Left lung (tissue), 10 donors: ENCODE measurements around the gene PRUNE2. TPM values are rescaled to one million over a fixed set of nuclear protein-coding genes. Genes with fewer than 3 reads are reported as not detected.

Experiments used
- ATAC-seq: fragments of 200-7000 bp; cut with Tn5 transposase; one replicate; pipeline ENCODE4 v1.9.1; 2020; ENCODE audit warnings: moderate library complexity
- DNase-seq, 4 donors: peaks; one replicate each; pipeline ENCODE4 v3.0.0-alpha.2; 2013 to 2020
- H3K27ac ChIP-seq, 2 donors: fragments of 200-600 bp; sonication (generic) in 1 of 2; one replicate each; pipeline versions ENCODE4 v1.5.0 to v1.8.0; 2020 to 2021
- H3K27me3 ChIP-seq, 2 donors: fragments of 200-600 bp; sonication (generic) in 1 of 2; one replicate each; pipeline versions ENCODE4 v1.5.0 to v1.8.0; 2020 to 2021
- H3K36me3 ChIP-seq, 2 donors: fragments of 200-600 bp; sonication (generic) in 1 of 2; one replicate each; pipeline versions ENCODE4 v1.5.0 to v1.8.0; 2020 to 2021
- H3K4me1 ChIP-seq, 2 donors: fragments of 200-600 bp; one replicate each; pipeline ENCODE4 v1.8.0; 2021
- H3K4me3 ChIP-seq, 2 donors: fragments of 200-600 bp; sonication (generic) in 1 of 2; one replicate each; pipeline versions ENCODE4 v1.5.0 to v1.8.0; 2020 to 2021; ENCODE audit warnings: mild to moderate bottlenecking in 1 of 2
- H3K9me3 ChIP-seq, 2 donors: fragments of 200-600 bp; sonication (generic) in 1 of 2; one replicate each; pipeline versions ENCODE4 v1.5.0 to v1.8.0; 2020 to 2021
- intact Hi-C, 2 donors: fragments of 100-400 bp; cut with DNase I; formaldehyde crosslinking; loops; one replicate each; pipeline versions ENCODE4 v1.11.2 to v1.14.2; 2022
- polyA plus RNA-seq, 6 donors: library from polyadenylated mRNA; unstranded; fragments of 120-200 nt; gene quantifications; one replicate each; pipeline ENCODE4 v1.2.1, GENCODE V29; 2013; ENCODE audit not compliant: insufficient read length in 6 of 6
- total RNA-seq, 2 donors: library from RNA; stranded (reverse); fragmentation: NEBNext Ultra II Directional; extraction: Animal tissue kit (Norgen Biotek cat#: 25700); gene quantifications; one replicate each; pipeline ENCODE4 v1.2.1, GENCODE V29; 2021
- TF ChIP-seq, protein P1 (sequence below), 2 donors: fragments of 200-600 bp; sonication (generic) in 1 of 2; IDR thresholded peaks; one replicate each; pipeline versions ENCODE4 v1.5.0 to v1.8.0; 2021; ENCODE audit warnings: antibody characterized with exemption in 2 of 2
- donor health status: DM: no; HTN: yes; CAD: no.
- donor health status: DM: no; HTN: no; CAD: no.

The PRUNE2 gene
- total and polyA plus RNA-seq, 8 donors = 2.0 to 17.7 (median 4.1) TPM

GRCh38 chr9:76690246-76690972 is 215.5 kb downstream of the PRUNE2 start:
- no peak overlapping the region for H3K27ac ChIP-seq
- no peak overlapping the region for H3K4me3 ChIP-seq
- H3K36me3 ChIP-seq = no peaks in the 10 kb centered on the region
- intact Hi-C loops = no loop called here
- peaks cover 0 to 18% of the 10 kb centered on the region in 2 donors for H3K27me3 ChIP-seq
- TF ChIP-seq, protein P1, sequence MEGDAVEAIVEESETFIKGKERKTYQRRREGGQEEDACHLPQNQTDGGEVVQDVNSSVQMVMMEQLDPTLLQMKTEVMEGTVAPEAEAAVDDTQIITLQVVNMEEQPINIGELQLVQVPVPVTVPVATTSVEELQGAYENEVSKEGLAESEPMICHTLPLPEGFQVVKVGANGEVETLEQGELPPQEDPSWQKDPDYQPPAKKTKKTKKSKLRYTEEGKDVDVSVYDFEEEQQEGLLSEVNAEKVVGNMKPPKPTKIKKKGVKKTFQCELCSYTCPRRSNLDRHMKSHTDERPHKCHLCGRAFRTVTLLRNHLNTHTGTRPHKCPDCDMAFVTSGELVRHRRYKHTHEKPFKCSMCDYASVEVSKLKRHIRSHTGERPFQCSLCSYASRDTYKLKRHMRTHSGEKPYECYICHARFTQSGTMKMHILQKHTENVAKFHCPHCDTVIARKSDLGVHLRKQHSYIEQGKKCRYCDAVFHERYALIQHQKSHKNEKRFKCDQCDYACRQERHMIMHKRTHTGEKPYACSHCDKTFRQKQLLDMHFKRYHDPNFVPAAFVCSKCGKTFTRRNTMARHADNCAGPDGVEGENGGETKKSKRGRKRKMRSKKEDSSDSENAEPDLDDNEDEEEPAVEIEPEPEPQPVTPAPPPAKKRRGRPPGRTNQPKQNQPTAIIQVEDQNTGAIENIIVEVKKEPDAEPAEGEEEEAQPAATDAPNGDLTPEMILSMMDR (IDR thresholded peaks at IDR 0.05) = no peak
- ATAC-seq (no peak), DNase-seq (no peak)
- no peaks in the 10 kb centered on the region for H3K9me3 ChIP-seq
- H3K4me1 ChIP-seq = peaks cover 0 to 39% of the 10 kb centered on the region in 2 donors

GRCh38 chr9:76688471-76689238 is 217.3 kb downstream of the PRUNE2 start:
- Histone ChIP-seq H3K27me3 (peaks cover 0 to 18% of the 10 kb centered on the region in 2 donors), H3K27ac (peak overlapping the region in 1 of 2 donors; percentile 63), H3K4me3 (no peak overlapping the region), H3K4me1 (peaks cover 0 to 39% of the 10 kb centered on the region in 2 donors), H3K36me3 (no peaks in the 10 kb centered on the region), H3K9me3 (no peaks in the 10 kb centered on the region)
- TF ChIP-seq, protein P1 (IDR thresholded peaks at IDR 0.05) = no peak
- DNase-seq (no peak), ATAC-seq (peak; percentile 11)
- intact Hi-C loops = no loop called here

DNA sequence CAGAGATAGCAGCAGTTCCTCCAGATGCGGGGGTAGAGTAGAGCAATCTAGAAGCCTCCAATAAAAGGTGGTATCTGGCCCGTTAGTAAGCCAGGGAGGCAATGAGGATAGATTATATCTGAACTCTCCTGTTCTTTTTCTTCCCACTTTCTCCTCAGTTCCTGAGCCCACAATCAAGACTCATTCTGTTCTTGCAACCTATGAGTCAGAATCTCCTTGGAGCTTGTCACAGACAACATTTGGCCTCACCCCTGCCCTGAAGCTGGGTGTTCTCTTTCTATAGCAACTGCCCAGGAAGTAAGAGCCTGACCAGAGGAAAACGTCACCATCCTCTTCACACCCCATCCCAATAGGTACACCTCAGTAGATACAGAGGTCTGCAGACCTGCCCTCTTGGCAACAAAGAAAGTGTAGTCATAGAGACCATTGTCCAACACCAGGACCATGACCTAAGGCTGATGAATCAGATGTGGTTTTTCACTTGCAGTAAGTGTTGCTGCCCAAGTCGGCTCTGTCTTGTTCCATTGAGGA is 218.0 kb downstream of the PRUNE2 start:
- no peaks in the 10 kb centered on the region for H3K36me3 ChIP-seq
- TF ChIP-seq, protein P1 (IDR thresholded peaks at IDR 0.05) = no peak
- intact Hi-C loops = no loop called here
- no peaks in the 10 kb centered on the region for H3K9me3 ChIP-seq
- peak overlapping the region in 1 of 2 donors; percentile 63 for H3K27ac ChIP-seq
- H3K4me1 ChIP-seq = peaks cover 0 to 39% of the 10 kb centered on the region in 2 donors
- peak; percentile 83 for ATAC-seq
- peaks cover 0 to 18% of the 10 kb centered on the region in 2 donors for H3K27me3 ChIP-seq
- no peak overlapping the region for H3K4me3 ChIP-seq
- no peak for DNase-seq

DNA sequence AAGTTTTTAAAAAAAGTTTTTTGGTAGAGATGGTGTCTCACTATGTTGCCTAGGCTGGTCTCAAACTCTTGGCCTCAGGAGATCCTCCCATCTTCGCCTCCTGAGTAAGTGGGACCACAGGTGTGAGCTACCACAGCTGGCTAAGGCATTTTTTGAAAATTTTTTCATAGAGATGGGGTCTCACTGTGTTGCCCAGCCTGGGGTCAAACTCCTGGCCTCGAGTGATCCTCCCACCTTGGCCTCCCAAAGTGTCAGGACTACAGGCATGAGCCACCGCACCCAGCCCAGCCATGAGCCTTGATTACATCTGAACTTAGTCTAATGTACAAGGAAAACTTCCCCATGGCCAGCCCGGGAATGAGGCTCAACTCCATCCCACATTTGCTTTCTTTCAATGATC is 219.2 kb downstream of the PRUNE2 start:
- H3K4me3 ChIP-seq = no peak overlapping the region
- intact Hi-C loops = no loop called here

More for the DNA sequence above, 219.2 kb downstream of the PRUNE2 start:
- Histone ChIP-seq H3K9me3 (no peaks in the 10 kb centered on the region), H3K27ac (no peak overlapping the region), H3K27me3 (peaks cover 0 to 11% of the 10 kb centered on the region in 2 donors), H3K36me3 (no peaks in the 10 kb centered on the region), H3K4me1 (peaks cover 0 to 31% of the 10 kb centered on the region in 2 donors)
- ATAC-seq = no peak
- TF ChIP-seq, protein P1 (IDR thresholded peaks at IDR 0.05) = no peak
- DNase-seq = no peak
